Panc1 (cell line): Measurements from ENCODE around the gene SELL. TPM values are rescaled to one million over a fixed set of nuclear protein-coding genes. Genes with fewer than 3 reads are reported as not detected.
"Not testable (repeated sequence)": the region's sequence is repeated elsewhere in the genome, so short reads cannot be mapped to it uniquely, and the experiment has no call there.

ENCODE experiments used
- ATAC-seq: fragments of 200-7000 bp; cut with Tn5 transposase; 2 replicates; pipeline ENCODE4 v1.9.1; 2020; ENCODE audit warnings: mild to moderate bottlenecking, moderate library complexity
- BruUV-seq: library from RNA; stranded (reverse); fragments of 400-500 nt; replicated peaks from 2 replicates; lab custom pipeline; 2021; lab: Mats Ljungman, UMichigan
- CTCF ChIA-PET: fragments of 300-600 bp; sonication (Branson Sonifier 250); formaldehyde crosslinking; loops from one replicate; lab custom pipeline; 2022; ENCODE audit warnings: antibody characterized with exemption; lab: Charles Lee
- POLR2A ChIA-PET: fragments of 300-600 bp; sonication (Branson Sonifier 250); formaldehyde crosslinking; loops from one replicate; lab custom pipeline; 2022; ENCODE audit warnings: antibody characterized with exemption; lab: Charles Lee
- DNase-seq: peaks from one replicate; pipeline ENCODE4 v3.0.0-alpha.2; 2010; ENCODE audit warnings: low read depth, low spot score
- H3K27ac ChIP-seq: 2 replicates; pipeline ENCODE4 v1.5.1; 2011; ENCODE audit warnings: mild to moderate bottlenecking, low read length, inconsistent platforms
- H3K27me3 ChIP-seq: fragments of 200-500 bp; sonication (Bioruptor generic); 2 replicates; pipeline ENCODE4 v1.6.0; 2014; ENCODE audit warnings: low read length, inconsistent platforms; ENCODE audit not compliant: control insufficient read depth, insufficient read depth
- H3K36me3 ChIP-seq: fragments of 200-500 bp; sonication (Bioruptor generic); 2 replicates; pipeline ENCODE4 v1.5.1; 2014; ENCODE audit warnings: inconsistent platforms, mild to moderate bottlenecking, low read length, moderate library complexity; ENCODE audit not compliant: control insufficient read depth, insufficient read depth
- H3K4me1 ChIP-seq: 2 replicates; pipeline ENCODE4 v1.5.1; 2011; ENCODE audit warnings: inconsistent platforms, mild to moderate bottlenecking, low read length, moderate library complexity; ENCODE audit not compliant: control insufficient read depth, insufficient read depth
- H3K4me3 ChIP-seq, 2 experiments: 2 replicates each; pipeline ENCODE4 v1.5.1; 2011 to 2012; ENCODE audit warnings: low read depth in 2 of 2, low read length in 2 of 2, mild to moderate bottlenecking in 2 of 2, inconsistent platforms in 1 of 2, moderate library complexity in 1 of 2
- H3K9me3 ChIP-seq: fragments of 200-500 bp; sonication (Bioruptor generic); 2 replicates; pipeline ENCODE4 v1.5.1; 2014; ENCODE audit warnings: low read depth, mild to moderate bottlenecking, inconsistent platforms, low read length, moderate library complexity; ENCODE audit not compliant: control insufficient read depth, insufficient read depth
- POLR2AphosphoS5 ChIP-seq: IDR thresholded peaks from 2 replicates; pipeline ENCODE4 v1.6.1; 2012; ENCODE audit warnings: mild to moderate bottlenecking, low read depth, low read length, moderate library complexity
- REST ChIP-seq, 2 experiments: IDR thresholded peaks; 2 replicates each; pipeline ENCODE4 v1.6.1; 2011 to 2012; ENCODE audit warnings: low read depth in 2 of 2, control low read depth in 1 of 2, low read length in 1 of 2, mild to moderate bottlenecking in 1 of 2, moderate library complexity in 1 of 2; ENCODE audit not compliant: insufficient read depth in 1 of 2
- SIN3A ChIP-seq: IDR thresholded peaks from 2 replicates; pipeline ENCODE4 v1.6.1; 2012; ENCODE audit warnings: low read depth, mild to moderate bottlenecking, low read length, moderate library complexity, borderline replicate concordance; ENCODE audit not compliant: insufficient read depth
- TCF7L2 ChIP-seq: IDR thresholded peaks from 2 replicates; pipeline ENCODE4 v1.6.1; 2011; ENCODE audit warnings: mild to moderate bottlenecking, low read depth, low read length, inconsistent platforms
- in situ Hi-C: cut with HindIII; loops from 2 replicates; pipeline ENCODE4 v1.10.0; 2016; ENCODE audit warnings: low sequenced_read_pairs, low pct_unique_long_range_greater_than_20kb
- intact Hi-C: fragments of 100-400 bp; cut with micrococcal nuclease; formaldehyde crosslinking; loops from one replicate; pipeline ENCODE4 v1.10.0; 2022; ENCODE audit not compliant: unreplicated experiment
- total RNA-seq: library from RNA; stranded (reverse); gene quantifications from one replicate; pipeline ENCODE4 v1.2.1, GENCODE V29; 2021; ENCODE audit not compliant: unreplicated experiment
- TF ChIP-seq, protein P1 (sequence below): fragments of 450-650 bp; IDR thresholded peaks from 2 replicates; pipeline ENCODE4 v1.5.1; 2017; ENCODE audit warnings: mild to moderate bottlenecking

Gene SELL
- total RNA-seq, 1 experiment from 2014 or later: 0.31 TPM

DNA sequence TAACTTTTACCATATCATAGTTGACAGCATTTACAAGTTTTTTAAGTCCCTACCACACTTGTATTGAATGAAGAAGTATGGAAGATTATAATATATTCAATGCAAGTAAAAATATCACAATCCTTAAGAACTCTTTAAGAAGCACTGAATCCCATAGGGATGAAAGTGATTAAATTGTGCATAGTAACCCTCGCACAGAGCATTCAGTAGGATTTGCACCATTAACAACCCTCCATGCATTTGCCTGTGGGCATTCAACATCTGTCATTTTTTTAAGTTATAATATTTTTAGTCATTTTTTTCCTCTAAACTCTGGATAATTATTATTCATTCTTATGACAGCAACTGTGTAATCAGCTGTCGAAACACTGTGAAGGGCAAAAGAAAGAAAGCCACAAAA is 12.3 kb upstream of the SELL start:
- BruUV-seq: no TSS peak
- ATAC-seq (no peak), DNase-seq (no peak)
- intact Hi-C loops (no loop called here), in situ Hi-C loops (no loop called here)
- Histone ChIP-seq H3K36me3 (no peaks in the 10 kb centered on the region), H3K4me3 (no peak overlapping the region), H3K27me3 (peaks cover 3% of the 10 kb centered on the region), H3K9me3 (no peaks in the 10 kb centered on the region), H3K27ac (no peak overlapping the region), H3K4me1 (no peaks in the 10 kb centered on the region)
- POLR2A ChIA-PET: no interaction called here
- CTCF ChIA-PET: no interaction called here
- TF ChIP-seq SIN3A (no peak), POLR2AphosphoS5 (no peak), REST (IDR thresholded peaks at IDR 0.05; ENCODE audit: insufficient read depth in 1 of 2, low read depth in 2 of 2, low read length in 1 of 2) (no peak), TCF7L2 (no peak)
- TF ChIP-seq, protein P1, sequence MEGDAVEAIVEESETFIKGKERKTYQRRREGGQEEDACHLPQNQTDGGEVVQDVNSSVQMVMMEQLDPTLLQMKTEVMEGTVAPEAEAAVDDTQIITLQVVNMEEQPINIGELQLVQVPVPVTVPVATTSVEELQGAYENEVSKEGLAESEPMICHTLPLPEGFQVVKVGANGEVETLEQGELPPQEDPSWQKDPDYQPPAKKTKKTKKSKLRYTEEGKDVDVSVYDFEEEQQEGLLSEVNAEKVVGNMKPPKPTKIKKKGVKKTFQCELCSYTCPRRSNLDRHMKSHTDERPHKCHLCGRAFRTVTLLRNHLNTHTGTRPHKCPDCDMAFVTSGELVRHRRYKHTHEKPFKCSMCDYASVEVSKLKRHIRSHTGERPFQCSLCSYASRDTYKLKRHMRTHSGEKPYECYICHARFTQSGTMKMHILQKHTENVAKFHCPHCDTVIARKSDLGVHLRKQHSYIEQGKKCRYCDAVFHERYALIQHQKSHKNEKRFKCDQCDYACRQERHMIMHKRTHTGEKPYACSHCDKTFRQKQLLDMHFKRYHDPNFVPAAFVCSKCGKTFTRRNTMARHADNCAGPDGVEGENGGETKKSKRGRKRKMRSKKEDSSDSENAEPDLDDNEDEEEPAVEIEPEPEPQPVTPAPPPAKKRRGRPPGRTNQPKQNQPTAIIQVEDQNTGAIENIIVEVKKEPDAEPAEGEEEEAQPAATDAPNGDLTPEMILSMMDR: no peak

- H3K27me3 ChIP-seq: no peaks in the 10 kb centered on the region
- intact Hi-C loops: no loop called here
- TF ChIP-seq REST (IDR thresholded peaks at IDR 0.05; ENCODE audit: insufficient read depth in 1 of 2, low read depth in 2 of 2, low read length in 1 of 2) (no peak), TCF7L2 (no peak), POLR2AphosphoS5 (no peak), SIN3A (no peak)
- TF ChIP-seq, protein P1: no peak
- DNase-seq: no peak
- no peak overlapping the region for H3K4me3 ChIP-seq
- in situ Hi-C loops: no loop called here
- no peaks in the 10 kb centered on the region for H3K36me3 ChIP-seq
- POLR2A ChIA-PET: no interaction called here
- ATAC-seq: no peak
- BruUV-seq: no TSS peak
- no peak overlapping the region for H3K27ac ChIP-seq
- H3K4me1 ChIP-seq: no peaks in the 10 kb centered on the region
- H3K9me3 ChIP-seq: no peaks in the 10 kb centered on the region
- CTCF ChIA-PET: interaction anchor here (1.0 kb wide), 1 partner anchor 11 kb away, joined by 3 read pairs; the partner anchor contains the start of gene SELE
Observed at GRCh38 chr1:169722779-169723178, 11.4 kb upstream of the SELL start.

GRCh38 chr1:169715100-169715499 is 3.7 kb upstream of the SELL start:
- ATAC-seq, H3K4me1 ChIP-seq, intact Hi-C loops, H3K36me3 ChIP-seq, in situ Hi-C loops, BruUV-seq, DNase-seq, H3K9me3 ChIP-seq, H3K4me3 ChIP-seq, CTCF ChIA-PET, H3K27ac ChIP-seq, H3K27me3 ChIP-seq, POLR2A ChIA-PET: not testable (repeated sequence)
